ENCODE measurements around the gene DCUN1D3.
"Not testable (repeated sequence)": the region's sequence is repeated elsewhere in the genome, so short reads cannot be mapped to it uniquely, and the experiment has no call there.

Gene DCUN1D3

DNA sequence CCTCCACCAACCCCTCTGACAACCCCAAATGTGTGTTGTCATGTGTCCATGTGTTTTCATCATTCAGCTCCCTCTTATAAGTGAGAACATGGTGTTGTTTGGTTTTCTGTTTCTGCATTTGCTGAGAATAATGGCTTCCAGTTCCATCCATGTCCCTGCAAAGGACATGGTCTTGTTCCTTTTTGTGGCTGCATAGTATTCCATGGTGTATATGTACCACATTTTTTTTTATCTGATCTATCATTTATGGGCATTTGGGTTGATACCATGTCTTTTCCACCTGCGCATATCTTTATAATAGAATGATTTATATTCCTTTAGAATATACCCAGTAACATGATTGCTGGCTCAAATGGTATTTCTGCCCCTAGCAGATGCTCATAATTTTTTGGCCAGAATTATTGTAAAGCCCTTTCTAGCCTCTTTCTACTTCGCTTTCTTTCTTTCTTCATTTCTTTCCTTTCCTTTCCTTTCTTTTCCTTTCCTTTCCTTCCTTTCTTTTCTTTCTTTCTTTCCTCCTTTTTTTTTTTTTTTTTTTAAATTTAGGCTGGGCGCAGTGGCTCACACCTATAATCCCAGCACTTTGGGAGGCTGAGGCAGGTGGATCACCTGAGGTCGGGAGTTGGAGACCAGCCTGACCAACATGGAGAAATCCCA is 81.1 kb downstream of the DCUN1D3 start:
- Histone ChIP-seq H3K27me3 (replicated peaks; ENCODE audit: control insufficient read depth, insufficient read depth, low read length) (no peaks in the 10 kb centered on the region), H3K36me3 (ENCODE audit: control insufficient read depth, insufficient read depth, low read length, severe bottlenecking) (peaks cover 25% of the 10 kb centered on the region), H3K4me1 (ENCODE audit: control insufficient read depth, insufficient read depth, low read length) (no peaks in the 10 kb centered on the region)

DNA sequence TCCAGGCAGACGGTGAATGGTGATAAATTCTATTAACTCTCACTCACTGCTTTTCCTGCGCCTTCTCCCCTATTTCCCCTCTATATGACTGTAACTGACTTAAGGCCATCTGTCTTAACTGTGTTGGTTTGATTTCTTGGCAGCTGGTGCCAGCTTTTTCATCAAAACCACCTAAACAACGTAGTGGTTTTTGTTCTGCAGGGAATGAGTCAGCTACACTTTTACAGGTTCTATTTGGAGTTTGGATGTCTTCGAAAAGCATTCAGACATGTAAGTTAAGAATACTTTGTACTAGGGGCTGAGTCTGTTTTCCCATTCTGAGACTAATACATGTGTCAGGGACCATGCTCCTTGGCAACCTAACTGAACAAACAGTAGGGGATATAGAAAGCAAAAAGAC is 85.4 kb downstream of the DCUN1D3 start:
- H3K9ac ChIP-seq (ENCODE audit: low read length): no peak overlapping the region
- H3K36me3 ChIP-seq (ENCODE audit: control insufficient read depth, insufficient read depth, low read length, severe bottlenecking): peaks cover 10% of the 10 kb centered on the region
- no peaks in the 10 kb centered on the region for H3K4me1 ChIP-seq (ENCODE audit: control insufficient read depth, insufficient read depth, low read length)
- no peak for DNase-seq (ENCODE audit: low read depth)
- no peaks in the 10 kb centered on the region for H3K9me3 ChIP-seq (ENCODE audit: control insufficient read depth, low read length)
- H3K27me3 ChIP-seq (replicated peaks; ENCODE audit: control insufficient read depth, insufficient read depth, low read length): no peaks in the 10 kb centered on the region
- H3K4me3 ChIP-seq (ENCODE audit: low read length): no peak overlapping the region

More for the DNA sequence above, 81.1 kb downstream of the DCUN1D3 start:
- Histone ChIP-seq H3K9ac (ENCODE audit: low read length) (no peak overlapping the region), H3K4me3 (ENCODE audit: low read length) (no peak overlapping the region), H3K9me3 (ENCODE audit: control insufficient read depth, low read length) (no peaks in the 10 kb centered on the region)
- no peak for DNase-seq (ENCODE audit: low read depth)

DNA sequence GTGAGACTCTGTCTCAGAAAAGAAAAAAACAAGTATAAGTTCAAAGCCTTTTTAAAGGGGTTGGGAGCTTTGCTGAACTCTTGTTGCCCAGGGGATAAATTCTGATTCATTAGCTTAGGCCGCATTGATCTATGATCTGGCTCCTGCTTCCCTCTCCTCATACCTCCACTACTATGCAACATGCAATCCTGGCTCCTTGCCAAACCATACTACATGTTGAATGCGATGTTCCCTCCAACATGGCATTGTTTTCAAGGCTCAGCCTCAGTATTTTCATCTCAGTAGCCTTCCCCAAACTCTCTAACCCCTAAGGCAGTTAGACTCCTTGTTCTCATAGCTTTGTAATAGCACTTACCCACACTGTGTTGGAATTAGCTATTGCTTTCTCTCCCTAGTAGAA is 87.6 kb downstream of the DCUN1D3 start:
- H3K4me3 ChIP-seq (ENCODE audit: low read length): no peak overlapping the region
- H3K36me3 ChIP-seq (ENCODE audit: control insufficient read depth, insufficient read depth, low read length, severe bottlenecking): peaks cover 8% of the 10 kb centered on the region
- no peaks in the 10 kb centered on the region for H3K27me3 ChIP-seq (replicated peaks; ENCODE audit: control insufficient read depth, insufficient read depth, low read length)
- H3K9me3 ChIP-seq (ENCODE audit: control insufficient read depth, low read length): no peaks in the 10 kb centered on the region
- H3K4me1 ChIP-seq (ENCODE audit: control insufficient read depth, insufficient read depth, low read length): no peaks in the 10 kb centered on the region
- no peak overlapping the region for H3K9ac ChIP-seq (ENCODE audit: low read length)
- no peak for DNase-seq (ENCODE audit: low read depth)

DNA sequence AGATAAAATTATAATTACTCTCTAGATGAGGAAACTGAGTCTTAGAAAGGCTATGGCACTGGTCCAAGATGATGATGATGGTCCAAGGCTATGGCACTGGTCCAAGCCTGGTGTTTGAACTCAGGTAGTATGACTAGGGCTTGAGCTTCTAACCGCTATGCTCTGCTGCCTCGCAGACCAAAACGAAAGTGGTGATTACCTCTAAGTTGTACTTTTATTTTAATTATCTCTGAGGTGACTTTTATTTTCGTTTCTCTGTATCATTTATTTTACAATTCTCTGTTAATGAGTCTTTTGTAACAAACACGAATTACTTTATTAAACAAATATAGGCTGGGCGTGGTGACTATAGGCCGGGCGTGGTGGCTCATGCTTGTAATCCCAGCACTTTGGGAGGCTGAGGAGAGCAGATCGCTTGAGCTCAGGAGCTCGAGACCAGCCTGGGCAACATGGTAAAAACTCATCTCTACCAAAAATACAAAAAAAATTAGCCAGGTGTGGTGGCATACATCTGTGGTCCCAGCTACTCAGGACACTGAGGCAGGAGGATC is 88.2 kb downstream of the DCUN1D3 start:
- Histone ChIP-seq H3K27me3 (replicated peaks; ENCODE audit: control insufficient read depth, insufficient read depth, low read length) (no peaks in the 10 kb centered on the region), H3K4me3 (ENCODE audit: low read length) (no peak overlapping the region), H3K9ac (ENCODE audit: low read length) (no peak overlapping the region), H3K9me3 (ENCODE audit: control insufficient read depth, low read length) (no peaks in the 10 kb centered on the region), H3K36me3 (ENCODE audit: control insufficient read depth, insufficient read depth, low read length, severe bottlenecking) (peaks cover 8% of the 10 kb centered on the region), H3K4me1 (ENCODE audit: control insufficient read depth, insufficient read depth, low read length) (peaks cover 3% of the 10 kb centered on the region)
- DNase-seq (ENCODE audit: low read depth): no peak

DNA sequence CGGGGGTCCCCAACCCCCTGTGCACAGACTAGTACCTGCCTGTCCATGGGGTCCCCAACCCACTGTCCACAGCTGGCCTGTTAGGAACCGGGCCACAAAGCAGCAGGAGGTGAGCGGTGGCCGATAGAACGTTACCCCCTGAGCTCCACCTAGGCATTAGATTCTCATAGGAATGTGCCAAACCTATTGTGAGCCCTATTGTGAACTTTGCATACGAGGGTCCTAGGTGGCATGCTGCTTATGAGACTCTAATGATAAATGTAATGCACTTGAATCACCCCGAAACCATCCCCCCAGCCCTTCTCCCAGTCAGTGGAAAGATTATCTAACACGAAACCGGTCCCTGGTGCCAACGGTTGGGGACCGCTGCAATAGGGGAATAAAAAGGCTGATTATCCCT is 92.3 kb downstream of the DCUN1D3 start:
- Histone ChIP-seq H3K4me1 (ENCODE audit: control insufficient read depth, insufficient read depth, low read length) (peaks cover 3% of the 10 kb centered on the region), H3K9me3 (ENCODE audit: control insufficient read depth, low read length) (no peaks in the 10 kb centered on the region), H3K27me3 (replicated peaks; ENCODE audit: control insufficient read depth, insufficient read depth, low read length) (no peaks in the 10 kb centered on the region), H3K36me3 (ENCODE audit: control insufficient read depth, insufficient read depth, low read length, severe bottlenecking) (no peaks in the 10 kb centered on the region), H3K9ac (ENCODE audit: low read length) (peak overlapping the region; percentile 92), H3K4me3 (ENCODE audit: low read length) (no peak overlapping the region)
- no peak for DNase-seq (ENCODE audit: low read depth)

DNA sequence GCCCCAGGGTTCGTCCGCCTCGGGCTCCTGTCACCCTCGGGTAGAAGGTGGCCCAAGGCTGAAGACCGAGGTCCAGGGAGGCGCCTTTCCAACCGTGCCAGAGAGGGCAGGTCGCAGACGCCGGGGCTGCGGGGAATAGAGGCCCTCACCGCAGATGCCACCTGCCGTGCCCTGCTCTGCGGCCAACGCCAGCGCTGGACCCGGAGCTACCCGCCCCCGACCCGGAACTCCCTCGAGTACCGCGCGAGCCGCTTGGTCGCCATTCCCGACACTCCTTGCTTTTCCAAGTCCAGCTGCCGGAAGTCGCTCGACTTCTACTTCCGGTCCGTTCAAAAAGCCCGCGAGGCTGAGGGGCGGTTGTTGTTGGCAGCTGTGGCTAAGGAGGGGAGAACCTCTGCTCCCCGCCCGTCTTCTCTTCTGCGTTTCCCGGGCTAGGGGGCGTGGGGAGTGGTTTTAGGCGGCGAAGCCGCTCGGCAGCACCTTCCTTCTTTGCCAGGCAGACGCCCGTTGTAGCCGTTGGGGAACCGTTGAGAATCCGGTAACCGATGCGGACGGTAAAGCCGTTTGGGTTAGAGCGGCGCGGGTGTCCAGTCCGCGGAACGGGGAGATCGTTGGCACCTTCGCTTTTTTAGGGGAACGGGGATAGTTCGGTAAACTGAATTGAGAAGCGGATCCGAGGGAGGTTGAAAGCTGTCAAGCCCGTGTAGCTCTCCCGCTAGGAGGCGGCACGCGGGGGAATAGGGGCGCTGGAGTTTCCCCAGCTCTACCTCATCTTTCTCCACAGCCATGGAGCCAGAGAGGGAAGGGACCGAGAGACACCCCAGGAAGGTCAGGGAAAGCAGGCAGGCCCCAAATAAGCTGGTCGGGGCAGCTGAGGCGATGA is 93.7 kb downstream of the DCUN1D3 start, which contains the start of the genes ERI2 and REXO5:
Gene ERI2, minus strand, starts transcription at position 305 of the 883 bp plus-strand sequence. Its CDS starts 42 bp downstream, at position 263.
Gene REXO5, plus strand, starts transcription at position 360 of the 883 bp plus-strand sequence. Its CDS starts 427 bp downstream, at position 787.
- Histone ChIP-seq H3K9me3 (ENCODE audit: control insufficient read depth, low read length) (no peaks in the 10 kb centered on the region), H3K27me3 (replicated peaks; ENCODE audit: control insufficient read depth, insufficient read depth, low read length) (no peaks in the 10 kb centered on the region), H3K4me1 (ENCODE audit: control insufficient read depth, insufficient read depth, low read length) (peaks cover 3% of the 10 kb centered on the region), H3K4me3 (ENCODE audit: low read length) (peak within 1 kb of the TSS; percentile 97), H3K9ac (ENCODE audit: low read length) (peak within 1 kb of the TSS; percentile 92), H3K36me3 (ENCODE audit: control insufficient read depth, insufficient read depth, low read length, severe bottlenecking) (peaks cover under 1% of the 10 kb centered on the region)
- DNase-seq (ENCODE audit: low read depth): peak; percentile 97

DNA sequence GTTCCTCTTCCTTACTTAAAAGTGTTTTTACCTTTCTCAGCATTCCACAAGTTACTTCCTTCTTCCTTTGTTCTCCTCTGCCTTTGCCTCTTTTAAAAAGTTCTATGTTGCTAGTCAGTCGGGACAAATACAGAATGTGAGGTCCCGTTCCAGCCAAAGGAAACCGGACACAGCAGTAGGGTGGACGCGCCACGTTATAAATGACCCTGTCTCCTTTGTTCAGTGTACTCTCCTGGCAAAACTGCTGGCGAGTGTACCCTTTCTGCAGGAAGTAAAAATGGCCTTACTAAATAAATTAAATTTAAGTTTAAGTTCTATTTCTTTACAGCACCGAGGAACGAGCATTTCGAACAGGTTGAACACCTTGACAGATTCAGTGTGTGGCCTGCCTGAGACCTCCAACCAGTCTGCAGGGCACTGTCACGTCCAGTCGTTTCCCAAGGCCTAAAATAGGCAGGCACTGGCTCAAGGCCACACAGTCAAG is 94.4 kb downstream of the DCUN1D3 start:
- not testable (repeated sequence) for H3K4me1 ChIP-seq (ENCODE audit: control insufficient read depth, insufficient read depth, low read length); H3K9me3 ChIP-seq (ENCODE audit: control insufficient read depth, low read length); H3K36me3 ChIP-seq (ENCODE audit: control insufficient read depth, insufficient read depth, low read length, severe bottlenecking); H3K27me3 ChIP-seq (replicated peaks; ENCODE audit: control insufficient read depth, insufficient read depth, low read length); DNase-seq (ENCODE audit: low read depth)
- peak overlapping the region; percentile 92 for H3K9ac ChIP-seq (ENCODE audit: low read length)
- peak overlapping the region; percentile 97 for H3K4me3 ChIP-seq (ENCODE audit: low read length)
